Measurements from ENCODE around the gene TAB2. TPM values are rescaled to one million over a fixed set of nuclear protein-coding genes. Genes with fewer than 3 reads are reported as not detected.

The TAB2 gene
- polyA plus RNA-seq, 2 of the 4 experiments (the other 2 are of a cell fraction), result 23.0 to 49.0 TPM

DNA sequence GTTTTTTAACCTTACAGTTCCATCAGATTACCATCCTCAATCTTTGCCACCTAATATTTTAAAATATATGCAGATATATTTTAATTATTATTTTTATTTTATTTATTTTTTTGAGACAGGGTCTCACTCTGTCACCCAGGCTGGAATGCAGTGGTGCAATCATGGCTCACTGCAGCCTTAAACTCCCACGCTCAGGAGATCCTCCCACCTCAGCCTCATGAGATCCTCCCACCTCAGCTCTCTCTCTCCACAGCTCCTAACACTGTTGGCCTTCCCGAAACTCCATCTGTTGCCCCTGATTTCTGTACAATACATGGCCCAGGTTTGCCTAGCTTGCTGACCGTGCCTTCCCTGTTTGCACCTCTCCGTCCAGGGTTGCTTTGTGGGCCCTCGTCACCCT lies 4.4 kb upstream of the TAB2 start:
- no peak for ATAC-seq
- TF ChIP-seq FOSB (CRISPR knock-in tag; IDR thresholded peaks at IDR 0.05), result no peak
- TF ChIP-seq EP300 (IDR thresholded peaks at IDR 0.05), result no peak
- no peak for TF ChIP-seq SREBF2 (IDR thresholded peaks at IDR 0.05)
- no peak for TF ChIP-seq FOSL2 (IDR thresholded peaks at IDR 0.05)
- TF ChIP-seq FOSL2 (CRISPR knock-in tag; IDR thresholded peaks at IDR 0.05), result no peak
- TF ChIP-seq, protein P1, sequence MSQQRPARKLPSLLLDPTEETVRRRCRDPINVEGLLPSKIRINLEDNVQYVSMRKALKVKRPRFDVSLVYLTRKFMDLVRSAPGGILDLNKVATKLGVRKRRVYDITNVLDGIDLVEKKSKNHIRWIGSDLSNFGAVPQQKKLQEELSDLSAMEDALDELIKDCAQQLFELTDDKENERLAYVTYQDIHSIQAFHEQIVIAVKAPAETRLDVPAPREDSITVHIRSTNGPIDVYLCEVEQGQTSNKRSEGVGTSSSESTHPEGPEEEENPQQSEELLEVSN (IDR thresholded peaks at IDR 0.05; ENCODE audit: borderline replicate concordance, low read depth), result no peak
- no peak for TF ChIP-seq NR3C1 (IDR thresholded peaks at IDR 0.05)
- no peak for TF ChIP-seq KDM5A (IDR thresholded peaks at IDR 0.05)
- no peak for TF ChIP-seq MAZ (IDR thresholded peaks at IDR 0.05; ENCODE audit: borderline replicate concordance, low read depth, low read length)
- no peak for TF ChIP-seq NPAS2 (CRISPR knock-in tag; IDR thresholded peaks at IDR 0.05; ENCODE audit: borderline replicate concordance)
- TF ChIP-seq ATOH8 (CRISPR knock-in tag; IDR thresholded peaks at IDR 0.05; ENCODE audit: low read depth), result no peak
- TF ChIP-seq POLR2AphosphoS2 (conservative IDR thresholded peaks at IDR 0.05; ENCODE audit: low read length), result no peak
- TF ChIP-seq RNF2 (IDR thresholded peaks at IDR 0.05; ENCODE audit: borderline replicate concordance, low read depth), result no peak
- no peak for TF ChIP-seq ZSCAN20 (CRISPR knock-in tag; IDR thresholded peaks at IDR 0.05)
- no peak for TF ChIP-seq POLR2A (IDR thresholded peaks at IDR 0.05; ENCODE audit: low read length)
- no peak for TF ChIP-seq BCL3 (IDR thresholded peaks at IDR 0.05)
- TF ChIP-seq BHLHE40 (IDR thresholded peaks at IDR 0.05; ENCODE audit: low read depth, low read length), result no peak
- TF ChIP-seq HOXB13 (CRISPR knock-in tag; IDR thresholded peaks at IDR 0.05; ENCODE audit: low read depth), result no peak
- TF ChIP-seq SMC3 (IDR thresholded peaks at IDR 0.05), result no peak
- no peak for TF ChIP-seq RCOR1 (IDR thresholded peaks at IDR 0.05; ENCODE audit: low read depth, low read length)
- CTCF ChIA-PET, result no interaction called here
- Histone ChIP-seq H3K4me1 (peaks cover 7% of the 10 kb centered on the region), H3K27ac (no peak overlapping the region), H3K9me3 (no peaks in the 10 kb centered on the region), H3K4me2 (no peak overlapping the region), H3K4me3 (no peak overlapping the region)
- POLR2A ChIA-PET, result no interaction called here
- no peak for DNase-seq (ENCODE audit: low read depth in 1 of 2, low spot score in 1 of 2)
- 89% methylated on average over 5 of the region's 5 CpGs for WGBS (ENCODE audit: missing lambda C conversion rate)
- no peak for FAIRE-seq

- ChIA-PET CTCF (no interaction called here), POLR2A (no interaction called here)
- DNase-seq (ENCODE audit: low read depth in 1 of 2, low spot score in 1 of 2), result no peak
- H3K4me1 ChIP-seq, result 0 out of 3 replicates have a peak, but pooled peaks cover 5% of the 10 kb centered on the region
- ATAC-seq, result no peak
- no peak overlapping the region for H3K4me3 ChIP-seq
- FAIRE-seq, result no peak
- no peaks in the 10 kb centered on the region for H3K9me3 ChIP-seq
- H3K4me2 ChIP-seq, result no peak overlapping the region
- H3K27ac ChIP-seq, result no peak overlapping the region
- WGBS (ENCODE audit: missing lambda C conversion rate), result 93% methylated on average over 1 of the region's 1 CpG
- TF ChIP-seq MAZ (IDR thresholded peaks at IDR 0.05; ENCODE audit: borderline replicate concordance, low read depth, low read length) (no peak), HOXB5 (CRISPR knock-in tag; IDR thresholded peaks at IDR 0.05) (no peak)
These were observed 3.7 kb upstream of the TAB2 start for GRCh38 chr6:149313861-149314260.

- Histone ChIP-seq H3K4me2 (no peak overlapping the region), H3K9me3 (no peaks in the 10 kb centered on the region), H3K4me3 (no peak overlapping the region), H3K4me1 (0 out of 3 replicates have a peak, but pooled peaks cover 5% of the 10 kb centered on the region), H3K27ac (no peak overlapping the region)
- WGBS (ENCODE audit: missing lambda C conversion rate), result 86% methylated on average over 1 of the region's 1 CpG
- CTCF ChIA-PET, result no interaction called here
- TF ChIP-seq PHF8 (IDR thresholded peaks at IDR 0.05; ENCODE audit: borderline replicate concordance, low read depth) (no peak), BHLHE40 (IDR thresholded peaks at IDR 0.05; ENCODE audit: low read depth, low read length) (no peak), REST (IDR thresholded peaks at IDR 0.05) (no peak), BCL3 (IDR thresholded peaks at IDR 0.05) (no peak), RFX5 (IDR thresholded peaks at IDR 0.05) (no peak), JUN (IDR thresholded peaks at IDR 0.05) (no peak), FOXS1 (CRISPR knock-in tag; IDR thresholded peaks at IDR 0.05) (no peak)
- DNase-seq (ENCODE audit: low read depth in 1 of 2, low spot score in 1 of 2), result no peak
- no peak for ATAC-seq
- no peak for FAIRE-seq
- POLR2A ChIA-PET, result no interaction called here
These were observed 3.1 kb upstream of the TAB2 start for GRCh38 chr6:149314325-149314905.
